ENCODE measurements around the gene TCF12. TPM values are rescaled to one million over a fixed set of nuclear protein-coding genes. Genes with fewer than 3 reads are reported as not detected.
A peak's percentile ranks its signal among the peaks of the same experiment; 100 is the strongest.

The TCF12 gene
- polyA plus RNA-seq, 3 donors: 15.8 to 52.5 (median 27.6) TPM

DNA sequence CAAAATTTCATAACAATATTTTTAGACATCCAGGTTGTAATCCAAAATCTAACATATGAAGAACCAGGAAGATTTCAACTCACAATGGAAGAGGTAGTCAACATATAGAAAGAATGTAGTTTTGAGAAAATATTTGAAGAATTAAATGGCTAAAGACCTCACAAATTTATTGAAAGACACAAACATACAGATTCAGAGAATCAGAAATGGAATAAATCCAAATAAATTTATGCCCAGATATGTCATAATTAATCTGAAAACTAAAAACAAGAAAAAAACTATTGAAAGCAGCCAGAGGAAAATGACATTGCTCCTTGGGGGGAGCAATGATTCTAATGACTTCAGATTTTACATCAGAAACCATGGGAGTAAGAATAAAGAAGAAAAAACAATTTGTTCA, 75.8 kb downstream of the TCF12 start:
- no peak overlapping the region for H3K4me3 ChIP-seq (replicated peaks in 1 of 3; ENCODE audit: low read depth in 2 of 3, low read length in 3 of 3)
- peaks cover 51% of the 10 kb centered on the region for H3K79me2 ChIP-seq (ENCODE audit: insufficient read depth, low read length)
- H3K9me3 ChIP-seq (replicated peaks in 1 of 2; ENCODE audit: control insufficient read depth in 1 of 2, insufficient read depth in 1 of 2, low read length in 2 of 2): no peaks in the 10 kb centered on the region
- Mint-ChIP-seq H3K27ac (peak overlapping the region in 1 of 7 donors; percentile 31), H3K4me1 (peaks cover 23% of the 10 kb centered on the region), H3K36me3 (peaks cover 2 to 9% of the 10 kb centered on the region in 2 donors), H3K27me3 (ENCODE audit: low read depth in 3 of 3) (no peaks in the 10 kb centered on the region), H3K4me3 (no peak overlapping the region), H3K9me3 (no peaks in the 10 kb centered on the region)
- DNase-seq: no peak
- intact Hi-C loops (cut with micrococcal nuclease): no loop called here
- H4K20me1 ChIP-seq (ENCODE audit: insufficient read depth, low read length): peaks cover 43% of the 10 kb centered on the region
- H2AFZ ChIP-seq (ENCODE audit: insufficient read depth, low read depth, low read length, poor library complexity, severe bottlenecking): no peak overlapping the region
- H3K27me3 ChIP-seq (ENCODE audit: control insufficient read depth in 2 of 2, insufficient read depth in 2 of 2, low read length in 2 of 2): no peaks in the 10 kb centered on the region
- H3K36me3 ChIP-seq (replicated peaks in 1 of 2; ENCODE audit: control insufficient read depth in 1 of 2, insufficient read depth in 2 of 2, low read length in 2 of 2): no peaks in the 10 kb centered on the region
- TF ChIP-seq, protein P1, sequence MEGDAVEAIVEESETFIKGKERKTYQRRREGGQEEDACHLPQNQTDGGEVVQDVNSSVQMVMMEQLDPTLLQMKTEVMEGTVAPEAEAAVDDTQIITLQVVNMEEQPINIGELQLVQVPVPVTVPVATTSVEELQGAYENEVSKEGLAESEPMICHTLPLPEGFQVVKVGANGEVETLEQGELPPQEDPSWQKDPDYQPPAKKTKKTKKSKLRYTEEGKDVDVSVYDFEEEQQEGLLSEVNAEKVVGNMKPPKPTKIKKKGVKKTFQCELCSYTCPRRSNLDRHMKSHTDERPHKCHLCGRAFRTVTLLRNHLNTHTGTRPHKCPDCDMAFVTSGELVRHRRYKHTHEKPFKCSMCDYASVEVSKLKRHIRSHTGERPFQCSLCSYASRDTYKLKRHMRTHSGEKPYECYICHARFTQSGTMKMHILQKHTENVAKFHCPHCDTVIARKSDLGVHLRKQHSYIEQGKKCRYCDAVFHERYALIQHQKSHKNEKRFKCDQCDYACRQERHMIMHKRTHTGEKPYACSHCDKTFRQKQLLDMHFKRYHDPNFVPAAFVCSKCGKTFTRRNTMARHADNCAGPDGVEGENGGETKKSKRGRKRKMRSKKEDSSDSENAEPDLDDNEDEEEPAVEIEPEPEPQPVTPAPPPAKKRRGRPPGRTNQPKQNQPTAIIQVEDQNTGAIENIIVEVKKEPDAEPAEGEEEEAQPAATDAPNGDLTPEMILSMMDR (IDR thresholded peaks at IDR 0.05): no peak
- peaks cover 21 to 27% of the 10 kb centered on the region in 2 donors for H3K4me1 ChIP-seq (ENCODE audit: control insufficient read depth in 1 of 2, insufficient read depth in 2 of 2, low read length in 2 of 2)
- no peak overlapping the region for H3K4me2 ChIP-seq (replicated peaks; ENCODE audit: extremely low read depth, low read length, poor library complexity, severe bottlenecking)
- H3K27ac ChIP-seq (ENCODE audit: low read depth in 1 of 2, low read length in 2 of 2): no peak overlapping the region
- H3K9ac ChIP-seq (ENCODE audit: insufficient read depth, low read length, poor library complexity, severe bottlenecking): no peak overlapping the region

DNA sequence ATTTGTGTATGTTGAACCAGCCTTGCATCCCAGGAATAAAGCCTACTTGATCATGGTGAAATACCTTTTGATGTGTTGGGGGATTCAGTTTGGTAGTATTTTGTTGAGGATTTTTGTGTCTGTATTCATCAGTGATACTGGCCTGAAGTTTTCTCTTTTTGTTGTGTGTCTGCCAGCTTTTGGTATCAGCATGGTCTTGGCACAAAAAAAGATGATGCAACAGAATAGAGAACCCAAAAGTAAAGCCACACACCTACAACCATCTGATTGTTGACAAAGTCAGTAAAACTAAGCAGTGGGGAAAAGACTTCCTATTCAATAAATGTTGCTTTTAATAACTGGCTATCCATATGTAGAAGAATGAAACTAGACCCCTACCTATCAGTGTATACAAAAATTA, 77.6 kb downstream of the TCF12 start:
- Mint-ChIP-seq H3K27me3 (ENCODE audit: low read depth in 3 of 3) (no peaks in the 10 kb centered on the region), H3K4me1 (peaks cover 19% of the 10 kb centered on the region), H3K36me3 (peaks cover 2 to 7% of the 10 kb centered on the region in 2 donors), H3K9me3 (no peaks in the 10 kb centered on the region), H3K27ac (no peak overlapping the region), H3K4me3 (no peak overlapping the region)
- intact Hi-C loops (cut with micrococcal nuclease): no loop called here
- no peak for DNase-seq
- no peak overlapping the region for H3K4me2 ChIP-seq (replicated peaks; ENCODE audit: extremely low read depth, low read length, poor library complexity, severe bottlenecking)
- no peak overlapping the region for H2AFZ ChIP-seq (ENCODE audit: insufficient read depth, low read depth, low read length, poor library complexity, severe bottlenecking)
- no peaks in the 10 kb centered on the region for H3K27me3 ChIP-seq (ENCODE audit: control insufficient read depth in 2 of 2, insufficient read depth in 2 of 2, low read length in 2 of 2)
- TF ChIP-seq, protein P1 (IDR thresholded peaks at IDR 0.05): no peak
- H3K9ac ChIP-seq (ENCODE audit: insufficient read depth, low read length, poor library complexity, severe bottlenecking): no peak overlapping the region
- H3K9me3 ChIP-seq (replicated peaks in 1 of 2; ENCODE audit: control insufficient read depth in 1 of 2, insufficient read depth in 1 of 2, low read length in 2 of 2): no peaks in the 10 kb centered on the region
- H4K20me1 ChIP-seq (ENCODE audit: insufficient read depth, low read length): peaks cover 32% of the 10 kb centered on the region
- no peak overlapping the region for H3K27ac ChIP-seq (ENCODE audit: low read depth in 1 of 2, low read length in 2 of 2)
- H3K79me2 ChIP-seq (ENCODE audit: insufficient read depth, low read length): peaks cover 33% of the 10 kb centered on the region
- no peak overlapping the region for H3K4me3 ChIP-seq (replicated peaks in 1 of 3; ENCODE audit: low read depth in 2 of 3, low read length in 3 of 3)
- no peaks in the 10 kb centered on the region for H3K36me3 ChIP-seq (replicated peaks in 1 of 2; ENCODE audit: control insufficient read depth in 1 of 2, insufficient read depth in 2 of 2, low read length in 2 of 2)
- peaks cover 16 to 20% of the 10 kb centered on the region in 2 donors for H3K4me1 ChIP-seq (ENCODE audit: control insufficient read depth in 1 of 2, insufficient read depth in 2 of 2, low read length in 2 of 2)

All from CD14-positive monocyte (primary cell).